Kidney tubule cell (primary cell): ENCODE results near the gene NTPCR.

Experiments used
- DNase-seq: peaks from one replicate; pipeline ENCODE4 v3.0.0-alpha.2; 2018; ENCODE audit warnings: low spot score

Gene NTPCR

GRCh38 chr1:233010146-233010545, 59.7 kb downstream of the NTPCR start:
- peak; percentile 14 for DNase-seq

- no peak for DNase-seq
These were observed 61.6 kb downstream of the NTPCR start for GRCh38 chr1:233012021-233012420.

GRCh38 chr1:233015965-233016364, 65.6 kb downstream of the NTPCR start:
- no peak for DNase-seq

- DNase-seq: no peak
These were observed 66.4 kb downstream of the NTPCR start for GRCh38 chr1:233016798-233017197.

GRCh38 chr1:233019083-233019482, 68.7 kb downstream of the NTPCR start:
- DNase-seq: no peak

GRCh38 chr1:233019778-233020325, 69.4 kb downstream of the NTPCR start:
- DNase-seq: no peak

GRCh38 chr1:233020426-233020825, 70.0 kb downstream of the NTPCR start:
- no peak for DNase-seq

GRCh38 chr1:233022246-233022645, 71.8 kb downstream of the NTPCR start:
- no peak for DNase-seq

- no peak for DNase-seq
These were observed 73.8 kb downstream of the NTPCR start for GRCh38 chr1:233024199-233024598.

- peak; percentile 42 for DNase-seq
These were observed 74.7 kb downstream of the NTPCR start for GRCh38 chr1:233025157-233025556.

GRCh38 chr1:233025567-233025966, 75.2 kb downstream of the NTPCR start:
- peak; percentile 22 for DNase-seq

- DNase-seq: no peak
These were observed 76.6 kb downstream of the NTPCR start for GRCh38 chr1:233027046-233027445.

GRCh38 chr1:233031521-233031920, 81.1 kb downstream of the NTPCR start:
- DNase-seq: no peak

GRCh38 chr1:233032916-233033315, 82.5 kb downstream of the NTPCR start:
- no peak for DNase-seq

- no peak for DNase-seq
These were observed 83.0 kb downstream of the NTPCR start for GRCh38 chr1:233033361-233033760.
